ENCODE results near the gene CENPN. TPM values are rescaled to one million over a fixed set of nuclear protein-coding genes. Genes with fewer than 3 reads are reported as not detected.

The CENPN gene
- total RNA-seq, 1 donor from 2014 or later, result 66.3 TPM

DNA sequence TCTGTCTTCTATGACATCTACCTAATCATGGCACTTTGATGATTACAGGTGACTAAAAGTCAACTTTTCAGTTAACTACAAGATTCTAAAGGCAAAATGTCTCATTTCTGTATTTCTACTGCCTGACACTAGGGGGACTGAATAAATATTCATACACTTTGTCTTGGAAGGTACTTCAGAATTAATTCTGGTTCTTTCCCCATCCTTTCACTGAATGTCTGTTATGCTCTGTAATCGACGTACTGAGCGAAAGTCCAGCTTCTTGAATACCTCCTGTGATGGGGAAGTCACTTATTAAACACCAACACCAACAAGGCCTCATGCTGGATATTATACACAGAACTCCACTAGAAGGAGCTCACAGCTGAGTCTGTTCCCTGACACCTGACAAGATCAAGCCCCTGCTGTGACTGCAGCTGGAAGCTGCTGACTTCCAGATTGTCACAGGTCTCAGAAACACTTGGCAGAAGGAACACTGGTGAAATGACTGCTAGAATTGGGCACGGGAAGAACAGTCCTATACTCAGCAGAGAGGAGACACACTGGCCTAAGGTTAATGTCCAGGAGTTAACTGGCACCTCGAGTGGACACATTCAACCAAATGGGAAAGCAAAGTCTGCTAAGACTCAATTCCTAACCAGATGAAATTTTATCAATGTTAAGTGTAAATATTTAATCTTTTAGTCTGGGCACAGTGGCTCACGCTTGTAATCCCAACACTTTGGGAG, 32.2 kb upstream of the CENPN start:
- DNase-seq (ENCODE audit: low read depth, low spot score), result no peak

DNA sequence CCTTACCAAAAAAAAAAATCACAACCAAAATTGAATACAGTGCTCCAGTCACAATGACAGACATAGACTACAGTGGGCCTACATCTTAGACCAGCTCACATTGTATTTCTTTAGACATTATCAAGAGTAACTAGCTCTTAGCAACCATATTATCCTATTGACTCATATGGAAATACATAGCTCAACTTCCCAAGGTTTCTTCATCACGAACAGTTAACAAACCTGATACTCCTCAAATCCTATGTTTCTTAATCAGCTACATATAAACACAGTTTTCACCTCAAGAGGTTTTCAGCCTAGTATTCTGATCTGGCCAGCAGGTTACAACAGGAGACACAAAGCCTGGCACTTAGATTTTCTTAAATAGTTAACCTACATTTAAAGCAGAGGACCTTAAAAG, 30.1 kb upstream of the CENPN start:
- H3K27ac Mint-ChIP-seq (ENCODE audit: unreplicated experiment), result no peak overlapping the region
- no peaks in the 10 kb centered on the region for H3K9me3 Mint-ChIP-seq
- TF ChIP-seq, protein P1, sequence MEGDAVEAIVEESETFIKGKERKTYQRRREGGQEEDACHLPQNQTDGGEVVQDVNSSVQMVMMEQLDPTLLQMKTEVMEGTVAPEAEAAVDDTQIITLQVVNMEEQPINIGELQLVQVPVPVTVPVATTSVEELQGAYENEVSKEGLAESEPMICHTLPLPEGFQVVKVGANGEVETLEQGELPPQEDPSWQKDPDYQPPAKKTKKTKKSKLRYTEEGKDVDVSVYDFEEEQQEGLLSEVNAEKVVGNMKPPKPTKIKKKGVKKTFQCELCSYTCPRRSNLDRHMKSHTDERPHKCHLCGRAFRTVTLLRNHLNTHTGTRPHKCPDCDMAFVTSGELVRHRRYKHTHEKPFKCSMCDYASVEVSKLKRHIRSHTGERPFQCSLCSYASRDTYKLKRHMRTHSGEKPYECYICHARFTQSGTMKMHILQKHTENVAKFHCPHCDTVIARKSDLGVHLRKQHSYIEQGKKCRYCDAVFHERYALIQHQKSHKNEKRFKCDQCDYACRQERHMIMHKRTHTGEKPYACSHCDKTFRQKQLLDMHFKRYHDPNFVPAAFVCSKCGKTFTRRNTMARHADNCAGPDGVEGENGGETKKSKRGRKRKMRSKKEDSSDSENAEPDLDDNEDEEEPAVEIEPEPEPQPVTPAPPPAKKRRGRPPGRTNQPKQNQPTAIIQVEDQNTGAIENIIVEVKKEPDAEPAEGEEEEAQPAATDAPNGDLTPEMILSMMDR (conservative IDR thresholded peaks at IDR 0.05), result no peak
- no peak for DNase-seq (ENCODE audit: low read depth, low spot score)
- peaks cover 14% of the 10 kb centered on the region for H3K36me3 Mint-ChIP-seq (ENCODE audit: low read depth)
- no peaks in the 10 kb centered on the region for H3K27me3 Mint-ChIP-seq (ENCODE audit: low read depth)
- no peak overlapping the region for H3K4me3 Mint-ChIP-seq
- no peaks in the 10 kb centered on the region for H3K4me1 Mint-ChIP-seq

More for the DNA sequence above, 32.2 kb upstream of the CENPN start:
- no peaks in the 10 kb centered on the region for H3K4me1 Mint-ChIP-seq
- H3K27ac Mint-ChIP-seq (ENCODE audit: unreplicated experiment), result no peak overlapping the region
- TF ChIP-seq, protein P1 (conservative IDR thresholded peaks at IDR 0.05), result peak; percentile 57
- peaks cover 11% of the 10 kb centered on the region for H3K36me3 Mint-ChIP-seq (ENCODE audit: low read depth)
- H3K27me3 Mint-ChIP-seq (ENCODE audit: low read depth), result no peaks in the 10 kb centered on the region
- H3K9me3 Mint-ChIP-seq, result no peaks in the 10 kb centered on the region
- no peak overlapping the region for H3K4me3 Mint-ChIP-seq

DNA sequence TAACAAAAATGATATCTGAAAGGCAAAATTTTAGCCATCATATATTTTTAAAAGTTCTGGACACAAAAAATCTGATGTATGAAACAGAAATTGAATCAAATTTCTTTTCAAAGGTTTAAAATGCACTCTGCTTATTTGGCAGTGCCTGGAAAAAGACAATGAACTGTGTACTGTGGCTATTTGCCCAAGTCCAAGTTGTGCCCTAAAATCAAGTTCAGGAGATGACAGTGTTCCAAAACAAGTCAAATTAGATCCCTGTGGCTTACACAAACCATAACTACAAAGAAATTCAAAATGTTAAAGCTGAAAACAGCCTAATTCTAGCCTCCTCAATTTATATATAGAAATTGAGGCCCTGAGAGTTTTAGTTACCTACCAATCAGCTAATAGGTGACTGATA, 25.9 kb upstream of the CENPN start:
- Mint-ChIP-seq H3K9me3 (no peaks in the 10 kb centered on the region), H3K27ac (ENCODE audit: unreplicated experiment) (no peak overlapping the region), H3K4me1 (no peaks in the 10 kb centered on the region), H3K4me3 (no peak overlapping the region), H3K36me3 (ENCODE audit: low read depth) (peaks cover 8% of the 10 kb centered on the region), H3K27me3 (ENCODE audit: low read depth) (no peaks in the 10 kb centered on the region)
- TF ChIP-seq, protein P1 (conservative IDR thresholded peaks at IDR 0.05), result no peak
- DNase-seq (ENCODE audit: low read depth, low spot score), result no peak

DNA sequence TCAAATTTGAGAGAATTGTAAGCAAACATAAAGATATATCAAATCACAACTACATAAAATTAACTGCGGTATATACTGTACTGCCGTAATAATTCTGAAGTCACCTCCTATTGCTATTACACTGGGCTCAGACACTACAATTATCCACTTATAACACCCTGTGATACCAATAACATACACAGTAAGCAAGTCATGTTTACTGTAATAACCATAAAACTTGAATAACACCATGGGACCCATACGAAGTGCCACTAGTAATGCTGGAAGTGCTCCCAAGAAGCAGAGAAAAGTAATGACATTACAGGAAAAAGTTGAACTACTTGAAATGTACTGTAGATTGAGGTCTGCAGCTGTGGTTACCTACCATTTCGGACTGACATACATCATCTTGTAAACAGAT, 24.4 kb upstream of the CENPN start:
- TF ChIP-seq, protein P1 (conservative IDR thresholded peaks at IDR 0.05), result no peak

DNA sequence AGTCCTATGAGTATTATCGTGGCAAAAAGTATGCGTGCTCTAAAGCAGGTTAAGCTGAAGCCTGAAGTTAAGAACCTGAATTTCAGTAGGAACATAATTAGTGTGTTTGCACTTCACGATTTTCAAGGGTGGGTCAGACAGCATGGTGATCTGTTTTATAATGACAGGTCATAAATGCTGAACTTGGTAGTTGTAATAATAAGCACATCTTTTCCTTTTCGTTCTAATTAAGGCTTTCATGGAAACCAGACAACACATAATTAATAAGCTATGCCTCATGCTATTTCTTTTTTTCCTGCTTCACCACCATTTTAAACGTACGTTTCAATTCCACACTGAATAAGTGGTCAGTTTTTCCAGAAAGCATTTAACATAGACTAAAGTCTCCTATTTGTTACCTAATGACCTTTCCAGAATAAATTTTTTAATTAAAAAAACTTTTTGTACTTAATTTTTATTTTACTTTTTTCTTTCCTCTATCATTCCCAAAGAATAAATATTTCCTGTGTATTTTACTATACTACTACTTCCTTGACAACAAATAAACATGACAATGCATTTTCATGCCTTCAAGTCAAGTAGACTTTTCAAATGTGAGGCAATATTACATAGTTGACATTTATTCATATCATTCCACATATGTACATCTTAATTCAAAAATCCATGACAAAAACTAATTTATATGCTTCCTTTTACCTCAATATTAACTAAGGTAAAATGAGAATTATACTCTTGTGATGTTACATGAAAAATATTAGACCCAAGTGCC, 22.7 kb upstream of the CENPN start:
- Mint-ChIP-seq H3K36me3 (ENCODE audit: low read depth) (peaks cover 3% of the 10 kb centered on the region), H3K4me1 (no peaks in the 10 kb centered on the region), H3K4me3 (no peak overlapping the region), H3K27me3 (ENCODE audit: low read depth) (no peaks in the 10 kb centered on the region), H3K9me3 (no peaks in the 10 kb centered on the region), H3K27ac (ENCODE audit: unreplicated experiment) (no peak overlapping the region)
- TF ChIP-seq, protein P1 (conservative IDR thresholded peaks at IDR 0.05), result no peak
- DNase-seq (ENCODE audit: low read depth, low spot score), result no peak

More for the DNA sequence above, 24.4 kb upstream of the CENPN start:
- Mint-ChIP-seq H3K27ac (ENCODE audit: unreplicated experiment) (no peak overlapping the region), H3K4me3 (no peak overlapping the region), H3K9me3 (no peaks in the 10 kb centered on the region), H3K36me3 (ENCODE audit: low read depth) (peaks cover 8% of the 10 kb centered on the region), H3K4me1 (no peaks in the 10 kb centered on the region), H3K27me3 (ENCODE audit: low read depth) (no peaks in the 10 kb centered on the region)
- DNase-seq (ENCODE audit: low read depth, low spot score), result no peak
